GM23248 (cell line): ENCODE measurements around the gene NEGR1. TPM values are rescaled to one million over a fixed set of nuclear protein-coding genes. Genes with fewer than 3 reads are reported as not detected.

Experiments used
- DNase-seq: peaks from one replicate; pipeline ENCODE4 v3.0.0-alpha.2; 2015
- H2AFZ ChIP-seq: fragments of 200-600 bp; sonication (generic); 2 replicates; pipeline ENCODE4 v1.6.1; 2016; ENCODE audit warnings: antibody characterized with exemption
- H3F3A ChIP-seq: fragments of 200-600 bp; sonication (generic); 2 replicates; pipeline ENCODE4 v1.6.1; 2016; ENCODE audit warnings: mild to moderate bottlenecking, antibody characterized with exemption, mixed run types; ENCODE audit not compliant: insufficient read depth
- H3K27ac ChIP-seq: fragments of 200-600 bp; sonication (generic); 2 replicates; pipeline ENCODE4 v1.5.1; 2016; ENCODE audit warnings: mild to moderate bottlenecking
- H3K27me3 ChIP-seq: fragments of 200-600 bp; sonication (generic); replicated peaks from 2 replicates; pipeline ENCODE4 v1.6.1; 2016; ENCODE audit warnings: mild to moderate bottlenecking; ENCODE audit not compliant: insufficient read depth
- H3K36me3 ChIP-seq: fragments of 200-600 bp; sonication (generic); 2 replicates; pipeline ENCODE4 v1.6.1; 2016; ENCODE audit warnings: low read depth, mild to moderate bottlenecking
- H3K4me1 ChIP-seq: fragments of 200-600 bp; sonication (generic); 2 replicates; pipeline ENCODE4 v1.6.1; 2016; ENCODE audit warnings: mild to moderate bottlenecking; ENCODE audit not compliant: insufficient read depth
- H3K4me2 ChIP-seq: fragments of 200-600 bp; sonication (generic); one replicate; pipeline ENCODE4 v1.6.1; 2016; ENCODE audit warnings: mild to moderate bottlenecking; ENCODE audit not compliant: unreplicated experiment
- H3K4me3 ChIP-seq: fragments of 200-600 bp; sonication (generic); 2 replicates; pipeline ENCODE4 v1.5.1; 2016; ENCODE audit warnings: mild to moderate bottlenecking
- H3K79me2 ChIP-seq: fragments of 200-600 bp; sonication (generic); 2 replicates; pipeline ENCODE4 v1.6.1; 2016; ENCODE audit warnings: mild to moderate bottlenecking; ENCODE audit not compliant: insufficient read depth
- H3K9ac ChIP-seq: fragments of 200-600 bp; sonication (generic); 2 replicates; pipeline ENCODE4 v1.6.1; 2016; ENCODE audit warnings: mild to moderate bottlenecking
- H3K9me2 ChIP-seq: fragments of 200-600 bp; sonication (generic); 2 replicates; pipeline ENCODE4 v1.6.1; 2016; ENCODE audit warnings: mixed run types, mild to moderate bottlenecking, moderate library complexity; ENCODE audit not compliant: insufficient read depth
- H3K9me3 ChIP-seq: fragments of 200-600 bp; sonication (generic); one replicate; pipeline ENCODE4 v1.6.1; 2017; ENCODE audit warnings: low read depth
- H4K20me1 ChIP-seq: fragments of 200-600 bp; sonication (generic); 2 replicates; pipeline ENCODE4 v1.6.0; 2016; ENCODE audit not compliant: insufficient read depth
- EZH2 ChIP-seq: fragments of 200-600 bp; sonication (generic); IDR thresholded peaks from 2 replicates; pipeline ENCODE4 v1.6.1; 2018; ENCODE audit warnings: antibody characterized with exemption, mild to moderate bottlenecking; ENCODE audit not compliant: insufficient read depth, poor library complexity, severe bottlenecking
- EZH2phosphoT487 ChIP-seq: fragments of 200-600 bp; sonication (generic); IDR thresholded peaks from 2 replicates; pipeline ENCODE4 v1.6.1; 2018; ENCODE audit warnings: antibody characterized with exemption, moderate library complexity, mild to moderate bottlenecking, low read depth; ENCODE audit not compliant: insufficient read depth
- WGBS, 2 experiments: methylation state at CpG; one replicate each; pipeline ENCODE4 v1.1.6; 2015 to 2017; ENCODE audit warnings: low lambda C conversion rate in 2 of 2, low coverage in 1 of 2; ENCODE audit errors: missing lambda C conversion rate in 2 of 2; 5-methylcytosine and 5-hydroxymethylcytosine counted together
- in situ Hi-C: fragments of 300-500 bp; cut with MboI; formaldehyde crosslinking; loops from 2 replicates; pipeline ENCODE4 v1.15.0; 2020
- polyA plus RNA-seq: library from polyadenylated mRNA; unstranded; fragments of >200 nt; fragmentation: Nextera tagmentation; extraction: Ambion mirVana; gene quantifications from 2 replicates; pipeline ENCODE4 v1.2.1, GENCODE V29; 2016
- total RNA-seq: library from RNA; depleted of rRNA; stranded (reverse); fragments of >200 nt; shearing (Covaris generic); gene quantifications from 2 replicates; pipeline ENCODE4 v1.2.3, GENCODE V29; 2014

NEGR1 gene
- total and polyA plus RNA-seq, 2 experiments from 2014 or later: 14.3 to 15.7 TPM

DNA sequence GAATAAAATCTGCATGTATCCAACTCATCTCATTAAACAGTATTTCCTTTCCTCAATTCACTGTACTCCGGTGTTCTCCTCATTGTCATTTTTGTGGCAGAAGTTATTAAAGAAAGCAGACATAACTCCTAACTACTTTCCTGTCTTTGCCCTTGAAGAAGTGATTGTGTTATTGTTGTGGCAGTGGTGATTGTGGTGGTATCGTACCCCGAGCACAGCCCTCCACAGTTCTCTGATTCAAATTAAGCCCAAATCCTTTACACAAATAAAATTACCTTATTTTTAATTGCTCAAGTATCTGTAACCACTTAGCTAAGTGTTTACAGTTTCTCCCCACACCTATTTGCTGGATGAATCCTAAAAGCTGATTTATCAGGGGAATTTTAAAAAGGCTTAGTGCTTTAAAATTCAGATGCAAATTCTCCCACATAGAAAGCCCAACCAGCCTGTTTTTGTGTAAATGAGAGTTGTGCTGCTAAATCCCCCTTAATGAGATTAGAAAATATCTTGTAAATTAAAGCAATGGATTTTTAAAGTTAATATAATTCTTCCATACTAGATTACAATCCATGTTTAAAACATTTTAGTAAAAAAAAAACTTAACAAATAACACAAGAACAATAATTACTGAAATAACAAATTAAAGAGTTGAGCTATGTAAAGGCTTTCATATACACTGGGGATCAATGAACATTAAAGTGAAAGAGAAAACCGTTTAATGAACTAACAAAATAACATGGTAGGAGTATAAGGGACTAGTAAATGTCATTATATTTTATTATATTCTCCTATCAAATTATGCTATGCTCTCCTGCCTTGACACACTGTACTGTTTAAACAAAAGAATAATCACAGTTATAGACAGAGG, 259.0 kb downstream of the NEGR1 start:
- Histone ChIP-seq H3K36me3 (no peaks in the 10 kb centered on the region), H3K27me3 (no peaks in the 10 kb centered on the region), H3K9me3 (no peaks in the 10 kb centered on the region), H3K9me2 (no peaks in the 10 kb centered on the region), H3K4me2 (no peak overlapping the region), H3F3A (no peaks in the 10 kb centered on the region), H3K4me3 (no peak overlapping the region), H3K4me1 (no peaks in the 10 kb centered on the region), H3K27ac (no peak overlapping the region), H2AFZ (no peak overlapping the region), H3K79me2 (no peaks in the 10 kb centered on the region), H4K20me1 (no peaks in the 10 kb centered on the region), H3K9ac (no peak overlapping the region)
- WGBS, 2 experiments: 89 to 91% methylated on average over 4 of the region's 4 CpGs
- no peak for DNase-seq
- TF ChIP-seq EZH2 (no peak), EZH2phosphoT487 (no peak)
- in situ Hi-C loops: no loop called here

DNA sequence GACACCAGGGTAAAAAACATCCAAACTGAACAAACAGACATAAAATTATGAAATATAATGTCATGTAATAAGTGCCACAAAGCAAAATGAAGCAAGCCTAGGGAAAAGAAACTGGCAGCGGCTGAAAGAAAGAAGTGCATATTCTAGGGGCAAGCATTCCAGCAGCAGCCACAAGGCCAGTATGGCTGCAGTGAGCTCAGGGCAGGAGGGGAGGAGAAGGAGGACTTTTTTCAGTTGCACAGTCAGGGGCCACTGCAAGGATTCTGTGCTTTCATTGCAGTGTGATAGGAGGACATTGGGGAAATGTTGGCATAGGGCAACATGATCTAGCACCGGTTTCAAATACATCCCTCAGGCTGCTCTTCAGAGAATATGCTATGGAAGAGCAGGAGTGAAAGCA, 263.8 kb downstream of the NEGR1 start:
- 100% methylated on average over 2 of the region's 2 CpGs for WGBS, 2 experiments
- Histone ChIP-seq H2AFZ (no peak overlapping the region), H3F3A (no peaks in the 10 kb centered on the region), H3K27ac (no peak overlapping the region), H3K4me3 (no peak overlapping the region), H3K27me3 (no peaks in the 10 kb centered on the region), H4K20me1 (no peaks in the 10 kb centered on the region), H3K4me2 (no peak overlapping the region), H3K4me1 (no peaks in the 10 kb centered on the region), H3K9ac (no peak overlapping the region), H3K9me3 (no peaks in the 10 kb centered on the region), H3K9me2 (no peaks in the 10 kb centered on the region), H3K79me2 (no peaks in the 10 kb centered on the region), H3K36me3 (no peaks in the 10 kb centered on the region)
- no peak for DNase-seq
- in situ Hi-C loops: no loop called here
- no peak for TF ChIP-seq EZH2phosphoT487

DNA sequence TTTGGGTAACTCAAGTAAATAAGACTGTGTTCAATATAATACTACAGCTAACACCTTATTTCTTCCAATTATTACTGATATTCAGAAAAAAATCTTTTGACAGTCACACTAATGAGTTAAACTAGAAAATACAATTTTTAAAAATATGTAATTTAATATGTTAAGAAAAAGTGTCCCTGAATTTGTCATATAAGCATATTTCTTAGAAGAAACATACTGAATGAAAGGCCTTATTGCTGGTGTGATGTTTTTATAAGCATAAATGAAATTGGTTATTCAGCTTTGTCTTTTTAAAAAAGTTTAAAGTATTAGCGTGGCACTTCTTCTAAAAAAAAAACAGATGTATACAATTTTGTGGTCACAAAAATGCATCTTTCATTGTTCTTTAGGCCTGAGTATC, 267.3 kb downstream of the NEGR1 start:
- Histone ChIP-seq H3K27me3 (no peaks in the 10 kb centered on the region), H3K9ac (no peak overlapping the region), H2AFZ (no peak overlapping the region), H3K4me1 (no peaks in the 10 kb centered on the region), H4K20me1 (no peaks in the 10 kb centered on the region), H3K9me2 (no peaks in the 10 kb centered on the region), H3K36me3 (no peaks in the 10 kb centered on the region), H3K4me3 (no peak overlapping the region), H3K4me2 (no peak overlapping the region), H3F3A (no peaks in the 10 kb centered on the region), H3K79me2 (no peaks in the 10 kb centered on the region), H3K9me3 (no peaks in the 10 kb centered on the region), H3K27ac (no peak overlapping the region)
- 98 to 100% methylated on average over 1 of the region's 1 CpG for WGBS, 2 experiments
- TF ChIP-seq EZH2: no peak
- TF ChIP-seq EZH2phosphoT487: no peak
- in situ Hi-C loops: no loop called here
- DNase-seq: no peak

DNA sequence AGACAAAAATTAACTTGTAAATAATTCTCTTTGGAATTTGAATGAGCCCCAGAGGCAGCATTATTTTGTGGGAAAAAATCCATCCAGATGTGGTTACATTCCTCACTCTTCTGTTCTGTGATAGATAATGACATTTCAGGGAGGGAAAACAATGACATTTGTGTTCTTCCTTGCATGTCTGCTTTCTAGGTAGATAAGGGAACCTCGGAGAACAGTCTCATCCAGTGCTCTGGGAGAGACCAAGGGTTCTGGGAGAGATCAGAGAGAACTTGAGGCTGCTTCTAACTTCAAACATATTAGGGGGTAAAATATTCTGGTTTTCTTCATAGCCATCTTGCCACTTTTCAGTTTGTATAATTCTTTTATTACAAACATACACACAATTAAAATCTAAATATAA, 269.2 kb downstream of the NEGR1 start:
- no peak overlapping the region for H2AFZ ChIP-seq

More for the DNA sequence above, 269.2 kb downstream of the NEGR1 start:
- no peaks in the 10 kb centered on the region for H3K27me3 ChIP-seq
- H3K79me2 ChIP-seq: no peaks in the 10 kb centered on the region
- 11 to 12% methylated on average over 1 of the region's 1 CpG for WGBS, 2 experiments
- no peaks in the 10 kb centered on the region for H3K4me1 ChIP-seq
- H3K9me2 ChIP-seq: no peaks in the 10 kb centered on the region
- H3K9ac ChIP-seq: no peak overlapping the region
- no peak overlapping the region for H3K27ac ChIP-seq
- no peaks in the 10 kb centered on the region for H4K20me1 ChIP-seq
- H3K4me2 ChIP-seq: no peak overlapping the region
- H3K4me3 ChIP-seq: no peak overlapping the region
- no peaks in the 10 kb centered on the region for H3K36me3 ChIP-seq
- DNase-seq: no peak
- no peaks in the 10 kb centered on the region for H3F3A ChIP-seq
- H3K9me3 ChIP-seq: no peaks in the 10 kb centered on the region
- in situ Hi-C loops: no loop called here
- no peak for TF ChIP-seq EZH2phosphoT487
- TF ChIP-seq EZH2: no peak
